Stimulated activated CD4-positive, alpha-beta T cell treated with anti-CD3 and anti-CD28 coated beads, Interleukin-2, amount 100 ng/mL, for 4 hours (primary cell): ENCODE results near the gene GPR18.

Source experiments
- DNase-seq: peaks from one replicate; pipeline ENCODE4 v3.0.0-alpha.2; 2020; ENCODE audit warnings: low read depth

GPR18 gene

GRCh38 chr13:99258210-99258860 lies at the start of gene GPR18:
Gene GPR18 (minus strand): TSS chr13:99258379. CDS start chr13:99255872, 2,507 bp downstream.
- DNase-seq = no peak

GRCh38 chr13:99307648-99308339 lies 49.6 kb upstream of the GPR18 start:
- peak; percentile 56 for DNase-seq

GRCh38 chr13:99307247-99307646 lies 49.1 kb upstream of the GPR18 start, which contains the start of gene GPR183:
Gene GPR183 (minus strand): TSS chr13:99307399. CDS start chr13:99296145, 11,254 bp downstream.
- no peak for DNase-seq

- no peak for DNase-seq
Observed at GRCh38 chr13:99305566-99305965, 47.4 kb upstream of the GPR18 start.

- DNase-seq = no peak
Observed at GRCh38 chr13:99305158-99305557, 47.0 kb upstream of the GPR18 start.

- no peak for DNase-seq
Observed at GRCh38 chr13:99304541-99304940, 46.4 kb upstream of the GPR18 start.

- no peak for DNase-seq
Observed at GRCh38 chr13:99303863-99304521, 45.8 kb upstream of the GPR18 start.

GRCh38 chr13:99302637-99303505 lies 44.7 kb upstream of the GPR18 start:
- DNase-seq = no peak

GRCh38 chr13:99301913-99302636 lies 43.9 kb upstream of the GPR18 start:
- no peak for DNase-seq

- DNase-seq = no peak
Observed at GRCh38 chr13:99301056-99301838, 43.1 kb upstream of the GPR18 start.

GRCh38 chr13:99299920-99300341 lies 41.8 kb upstream of the GPR18 start:
- DNase-seq = no peak

- no peak for DNase-seq
Observed at GRCh38 chr13:99299256-99299919, 41.2 kb upstream of the GPR18 start.

GRCh38 chr13:99298056-99298455 lies 39.9 kb upstream of the GPR18 start:
- DNase-seq = no peak

GRCh38 chr13:99297331-99297730 lies 39.2 kb upstream of the GPR18 start:
- DNase-seq = no peak

- DNase-seq = no peak
Observed at GRCh38 chr13:99296398-99296797, 38.2 kb upstream of the GPR18 start.

- no peak for DNase-seq
Observed at GRCh38 chr13:99295488-99296252, 37.5 kb upstream of the GPR18 start.

- DNase-seq = no peak
Observed at GRCh38 chr13:99294958-99295357, 36.8 kb upstream of the GPR18 start.

- no peak for DNase-seq
Observed at GRCh38 chr13:99294198-99294597, 36.0 kb upstream of the GPR18 start.

- no peak for DNase-seq
Observed at GRCh38 chr13:99293178-99293577, 35.0 kb upstream of the GPR18 start.
